ENCODE measurements around the gene NKIRAS2.

NKIRAS2 gene

GRCh38 chr17:42027961-42028790 lies 8.3 kb downstream of the NKIRAS2 start:
- no peak for DNase-seq

DNA sequence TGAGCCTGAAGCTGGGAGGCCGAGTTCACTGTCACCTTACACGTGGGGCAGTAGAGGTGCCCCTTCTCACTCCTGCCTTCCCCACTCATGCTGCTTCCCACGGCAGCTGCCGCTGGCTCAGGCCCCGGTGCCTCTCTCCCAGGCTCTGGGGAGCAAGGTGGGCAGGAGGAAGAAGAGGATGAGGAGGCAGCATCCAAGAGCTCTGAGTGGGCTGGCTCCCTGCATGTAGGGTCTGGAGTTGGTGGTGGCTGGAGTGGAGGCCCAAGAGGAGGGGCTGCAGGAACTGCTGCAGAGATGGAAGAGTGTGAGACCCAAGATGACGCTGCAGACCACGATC lies 8.9 kb downstream of the NKIRAS2 start:
- DNase-seq = no peak

- no peak for DNase-seq
These were observed 11.7 kb downstream of the NKIRAS2 start for GRCh38 chr17:42031584-42031983.

DNA sequence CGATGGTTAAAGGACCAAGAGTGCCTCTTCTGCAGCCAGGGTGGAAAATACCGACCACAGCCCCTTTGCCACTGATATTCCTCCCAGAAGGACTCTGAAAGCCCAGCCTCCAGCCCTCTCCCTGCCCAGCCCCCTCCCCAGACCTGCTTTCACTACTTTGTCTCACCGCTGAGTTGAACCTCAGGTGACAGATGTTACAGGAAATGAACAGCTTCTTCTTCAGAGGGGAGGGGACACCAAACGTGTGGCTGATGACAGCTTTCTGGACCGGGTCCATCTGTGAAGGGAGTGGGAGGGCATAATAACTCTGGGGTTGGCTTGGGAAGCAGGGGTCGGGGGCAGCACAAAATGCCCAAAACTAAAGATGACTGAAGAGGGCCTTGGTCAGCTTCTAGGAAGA lies 14.2 kb downstream of the NKIRAS2 start:
- no peak for DNase-seq

GRCh38 chr17:42038221-42038973 lies 18.5 kb downstream of the NKIRAS2 start:
- DNase-seq = no peak

- DNase-seq = no peak
These were observed 20.2 kb downstream of the NKIRAS2 start for GRCh38 chr17:42039794-42040763.

DNA sequence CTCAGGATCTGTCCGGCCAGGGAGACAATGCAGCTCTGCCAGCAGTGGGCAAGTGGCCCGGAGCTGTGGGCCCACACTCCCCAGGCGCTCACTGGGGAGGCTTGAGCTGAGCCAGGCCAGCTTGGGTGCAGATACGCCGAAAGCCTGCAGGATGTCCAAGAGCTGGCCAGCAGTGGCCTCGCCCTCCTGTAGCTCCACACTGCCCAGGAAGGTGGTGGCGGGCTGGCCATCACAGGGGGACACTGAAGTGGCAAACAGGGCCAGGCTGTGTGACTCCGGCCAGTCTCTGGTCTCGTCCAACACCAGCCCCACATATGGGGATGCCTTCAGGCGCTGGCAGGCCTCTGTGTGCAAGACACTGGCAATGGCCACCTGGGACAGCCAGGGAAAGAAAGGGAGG lies 20.9 kb downstream of the NKIRAS2 start:
- DNase-seq = no peak

GRCh38 chr17:42041619-42042018 lies 21.7 kb downstream of the NKIRAS2 start:
- DNase-seq = no peak

GRCh38 chr17:42042598-42043319 lies 22.9 kb downstream of the NKIRAS2 start:
- no peak for DNase-seq

DNA sequence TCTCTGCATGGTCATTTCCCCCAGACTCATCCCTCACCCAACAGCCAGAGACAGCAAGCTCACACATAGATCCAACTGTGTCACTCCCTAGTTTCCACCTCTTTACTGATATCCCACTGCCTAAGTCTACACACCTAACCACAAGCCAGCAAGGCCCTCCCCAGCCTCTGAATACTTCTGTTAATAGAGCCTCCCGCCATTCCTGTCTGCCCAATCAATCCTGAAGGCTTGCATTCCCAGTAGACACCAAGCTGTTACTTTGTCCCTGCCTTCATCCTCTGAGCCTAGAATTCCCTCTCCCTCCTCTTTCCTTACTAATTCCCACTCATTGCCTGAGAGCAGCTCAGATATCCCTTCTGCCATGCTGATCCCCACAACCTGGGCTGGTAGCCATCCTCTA lies 25.8 kb downstream of the NKIRAS2 start:
- DNase-seq = no peak

- DNase-seq = no peak
These were observed 27.5 kb downstream of the NKIRAS2 start for GRCh38 chr17:42047343-42047742.

- DNase-seq = no peak
These were observed 30.0 kb downstream of the NKIRAS2 start for GRCh38 chr17:42049834-42050392.

DNA sequence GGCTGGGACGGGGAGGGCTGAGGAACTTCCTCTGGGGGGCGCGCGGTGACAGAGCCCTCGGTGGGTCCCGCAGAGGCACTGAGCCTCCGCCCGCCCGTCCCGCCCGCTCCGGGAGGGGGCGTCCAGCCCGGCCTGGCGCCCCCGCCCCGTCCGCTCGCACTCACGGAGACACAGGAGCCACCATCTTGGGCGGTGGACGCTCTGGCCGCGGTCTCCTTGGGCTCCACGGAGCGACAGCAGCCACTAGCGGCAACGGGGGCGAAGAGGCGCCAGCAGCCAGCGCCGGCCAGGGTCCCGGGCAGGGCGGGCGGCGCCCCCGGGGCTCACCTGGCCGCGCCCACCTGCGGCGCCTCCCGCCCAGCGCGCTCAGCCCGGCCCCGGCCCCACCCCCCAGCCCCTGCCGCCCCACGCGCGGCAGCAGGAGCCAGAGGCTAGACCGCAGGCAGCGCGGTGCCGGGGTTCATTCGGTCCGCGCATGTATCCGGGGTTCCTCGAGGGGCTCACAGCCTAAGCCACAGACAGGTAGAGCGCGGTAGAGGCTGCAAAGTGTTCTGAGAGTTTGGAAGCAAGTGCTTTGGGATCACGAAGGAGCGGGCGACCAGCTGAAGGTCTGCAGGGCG lies 30.6 kb downstream of the NKIRAS2 start, which contains the start of gene C17orf113:
TSS of gene C17orf113 (minus strand) at position 209 of the 620 bp plus-strand sequence. CDS start 7,225 bp downstream, outside the sequence.
- DNase-seq = peak; percentile 2

DNA sequence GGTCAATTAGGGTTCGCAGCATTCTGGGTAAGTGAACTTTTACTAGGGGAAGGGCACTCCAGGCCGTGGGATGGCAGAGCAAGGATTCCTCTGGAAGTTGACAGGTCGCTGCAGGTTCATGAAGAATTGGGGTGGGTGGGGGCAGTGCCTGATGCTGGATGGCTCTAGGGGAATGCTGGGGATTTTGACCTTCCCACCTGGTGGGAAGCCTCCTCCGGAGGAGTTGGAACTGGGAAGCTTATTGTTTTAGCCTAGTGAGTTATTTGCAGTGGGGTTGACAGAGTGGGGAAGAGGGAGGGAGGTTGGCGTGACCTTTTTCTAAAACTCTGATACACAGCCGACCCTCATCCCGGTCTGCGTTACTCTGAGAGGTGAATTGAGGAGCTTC lies 31.1 kb downstream of the NKIRAS2 start:
- no peak for DNase-seq

GRCh38 chr17:42051645-42052044 lies 31.8 kb downstream of the NKIRAS2 start:
- no peak for DNase-seq

GRCh38 chr17:42052346-42052877 lies 32.5 kb downstream of the NKIRAS2 start:
- DNase-seq = no peak

GRCh38 chr17:42053731-42054500 lies 34.0 kb downstream of the NKIRAS2 start:
- no peak for DNase-seq

GRCh38 chr17:42055027-42055426 lies 35.1 kb downstream of the NKIRAS2 start:
- DNase-seq = no peak

GRCh38 chr17:42055496-42055895 lies 35.6 kb downstream of the NKIRAS2 start:
- no peak for DNase-seq

DNA sequence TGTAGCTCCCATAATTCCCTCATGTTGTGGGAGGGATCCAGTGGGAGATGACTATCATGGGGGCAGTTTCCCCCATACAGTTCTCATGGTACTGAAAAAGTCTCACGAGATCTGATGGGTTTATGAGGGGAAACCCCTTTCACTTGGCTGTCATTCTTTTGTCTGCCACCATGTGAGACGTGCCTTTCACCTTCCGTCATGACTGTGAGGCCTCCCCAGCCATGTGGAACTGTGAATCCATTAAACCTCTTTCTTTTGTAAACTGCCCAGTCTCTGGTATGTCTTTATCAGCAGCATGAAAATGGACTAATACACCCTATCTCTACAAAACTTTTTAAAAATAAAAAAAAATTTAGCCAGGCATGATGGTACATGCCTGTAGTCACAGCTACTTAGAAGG lies 36.7 kb downstream of the NKIRAS2 start:
- no peak for DNase-seq

Measured in NCI-H2029 (cell line).